Measurements from ENCODE around the gene BMAL2.

- TF ChIP-seq CTCF (IDR thresholded peaks at IDR 0.05) (no peak), POLR2A (IDR thresholded peaks at IDR 0.05) (no peak)
Observed at GRCh38 chr12:27319409-27319808, 13.2 kb upstream of the BMAL2 start.

Measured in body of pancreas (tissue), 4 donors.